CD8-positive, alpha-beta memory T cell (primary cell): Measurements from ENCODE around the gene ST8SIA5. TPM values are rescaled to one million over a fixed set of nuclear protein-coding genes. Genes with fewer than 3 reads are reported as not detected.

Experiments used
- CTCF ChIA-PET: fragments of 350-600 bp; sonication (Branson Sonifier 250); formaldehyde crosslinking; loops from one replicate; lab custom pipeline; 2021; ENCODE audit warnings: antibody characterized with exemption; lab: Charles Lee
- POLR2A ChIA-PET: fragments of 350-600 bp; sonication (Branson Sonifier 250); formaldehyde crosslinking; loops from one replicate; lab custom pipeline; 2021; ENCODE audit warnings: antibody characterized with exemption; lab: Charles Lee
- DNase-seq, 5 donors: peaks; one replicate each; pipeline versions ENCODE4 v3.0.0 to v3.0.0-alpha.2; 2020 to 2022; ENCODE audit warnings: mixed read lengths in 1 of 5
- H3K27ac ChIP-seq: one replicate; pipeline ENCODE4 v1.7.0; 2013; ENCODE audit warnings: low read depth, mild to moderate bottlenecking, low read length, moderate library complexity
- H3K27me3 ChIP-seq: 2 replicates; pipeline ENCODE4 v1.7.0; 2013; ENCODE audit warnings: low read length, mild to moderate bottlenecking; ENCODE audit not compliant: insufficient read depth, poor library complexity, severe bottlenecking
- H3K36me3 ChIP-seq: 2 replicates; pipeline ENCODE4 v1.7.0; 2013; ENCODE audit warnings: mild to moderate bottlenecking, low read length, moderate library complexity; ENCODE audit not compliant: insufficient read depth
- H3K4me1 ChIP-seq: 2 replicates; pipeline ENCODE4 v1.7.0; 2013; ENCODE audit warnings: mild to moderate bottlenecking, low read length, moderate library complexity; ENCODE audit not compliant: insufficient read depth
- H3K4me3 ChIP-seq: 2 replicates; pipeline ENCODE4 v1.7.0; 2013; ENCODE audit warnings: mild to moderate bottlenecking, low read length
- H3K9me3 ChIP-seq: 2 replicates; pipeline ENCODE4 v1.7.0; 2013; ENCODE audit warnings: mild to moderate bottlenecking, low read length
- H3K27ac Mint-ChIP-seq, 8 donors: one replicate each; pipeline ENCODE4 v1.8.0; 2020 to 2021; ENCODE audit warnings: mixed read lengths in 8 of 8, mild to moderate bottlenecking in 6 of 8, inconsistent platforms in 3 of 8, moderate library complexity in 3 of 8
- H3K27me3 Mint-ChIP-seq, 2 donors: one replicate each; pipeline ENCODE4 v1.8.0; 2020 to 2021; ENCODE audit warnings: mixed read lengths in 2 of 2, mild to moderate bottlenecking in 1 of 2, moderate library complexity in 1 of 2
- H3K36me3 Mint-ChIP-seq, 3 donors: one replicate each; pipeline ENCODE4 v1.8.0; 2020 to 2021; ENCODE audit warnings: mixed read lengths in 3 of 3, inconsistent platforms in 1 of 3, mild to moderate bottlenecking in 1 of 3
- H3K4me1 Mint-ChIP-seq, 3 donors: one replicate each; pipeline ENCODE4 v1.8.0; 2020 to 2021; ENCODE audit warnings: mixed read lengths in 3 of 3, inconsistent platforms in 1 of 3, mild to moderate bottlenecking in 1 of 3
- H3K4me3 Mint-ChIP-seq, 7 donors: one replicate each; pipeline ENCODE4 v1.8.0; 2020 to 2021; ENCODE audit warnings: mixed read lengths in 7 of 7, mild to moderate bottlenecking in 6 of 7, moderate library complexity in 4 of 7, inconsistent platforms in 2 of 7
- H3K9me3 Mint-ChIP-seq, 5 donors: one replicate each; pipeline ENCODE4 v1.8.0; 2020 to 2022; ENCODE audit warnings: mixed read lengths in 5 of 5, mild to moderate bottlenecking in 3 of 5, moderate library complexity in 2 of 5, inconsistent platforms in 1 of 5
- polyA plus RNA-seq: library from polyadenylated mRNA; unstranded; fragments of 300-500 nt; fragmentation: Illumina TruSeq; gene quantifications from one replicate; pipeline ENCODE4 v1.2.3, GENCODE V29; 2021
- total RNA-seq, 2 experiments: library from RNA; stranded (reverse); gene quantifications; one replicate each; pipeline ENCODE4 v1.2.3, GENCODE V29; 2021

The ST8SIA5 gene
- total and polyA plus RNA-seq, 3 experiments from 2014 or later: 0.23 TPM; not detected in 2

DNA sequence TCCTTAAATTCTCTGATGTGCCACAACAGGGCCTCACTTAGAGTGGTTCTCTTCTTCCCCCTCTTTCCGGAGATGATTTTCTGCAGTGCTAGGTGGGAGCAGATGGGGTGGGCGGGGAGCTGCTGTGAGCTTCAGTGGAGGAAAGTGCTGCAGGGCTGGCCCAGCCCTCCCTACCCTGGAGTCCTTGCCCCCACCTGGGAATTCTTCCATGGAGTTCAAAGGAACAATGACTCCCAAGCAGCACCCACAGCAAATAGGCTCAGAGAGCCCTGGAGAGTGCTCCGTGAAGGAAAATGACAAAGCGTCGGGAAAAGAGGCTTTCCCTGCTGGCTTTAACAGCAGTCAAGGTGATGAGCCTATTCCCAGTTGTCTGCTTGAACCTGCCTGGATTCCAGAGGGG is 128.6 kb downstream of the ST8SIA5 start:
- H3K36me3 Mint-ChIP-seq: peaks cover 0 to 3% (median 0%) of the 10 kb centered on the region in 3 donors

GRCh38 chr18:46627136-46627535 is 129.7 kb downstream of the ST8SIA5 start:
- DNase-seq: no peak
- Histone ChIP-seq H3K4me1 (peaks cover 20% of the 10 kb centered on the region), H3K27me3 (no peaks in the 10 kb centered on the region), H3K9me3 (no peaks in the 10 kb centered on the region), H3K36me3 (no peaks in the 10 kb centered on the region), H3K27ac (no peak overlapping the region), H3K4me3 (no peak overlapping the region)
- H3K9me3 Mint-ChIP-seq: no peaks in the 10 kb centered on the region
- H3K36me3 Mint-ChIP-seq: peaks cover 0 to 3% (median 0%) of the 10 kb centered on the region in 3 donors
- H3K27ac Mint-ChIP-seq: no peak overlapping the region
- ChIA-PET POLR2A (no interaction called here), CTCF (no interaction called here)
- peaks cover under 1 to 11% of the 10 kb centered on the region in 2 donors for H3K27me3 Mint-ChIP-seq
- peaks cover 27 to 29% (median 28%) of the 10 kb centered on the region in 3 donors for H3K4me1 Mint-ChIP-seq
- H3K4me3 Mint-ChIP-seq: no peak overlapping the region

More for the DNA sequence above, 128.6 kb downstream of the ST8SIA5 start:
- Mint-ChIP-seq H3K27me3 (peaks cover 6 to 14% of the 10 kb centered on the region in 2 donors), H3K27ac (no peak overlapping the region), H3K4me1 (peaks cover 20 to 24% (median 20%) of the 10 kb centered on the region in 3 donors), H3K9me3 (no peaks in the 10 kb centered on the region), H3K4me3 (no peak overlapping the region)
- Histone ChIP-seq H3K4me1 (peaks cover 16% of the 10 kb centered on the region), H3K27me3 (no peaks in the 10 kb centered on the region), H3K27ac (no peak overlapping the region), H3K9me3 (no peaks in the 10 kb centered on the region), H3K4me3 (no peak overlapping the region), H3K36me3 (no peaks in the 10 kb centered on the region)
- DNase-seq: no peak
- POLR2A ChIA-PET: no interaction called here
- CTCF ChIA-PET: no interaction called here

DNA sequence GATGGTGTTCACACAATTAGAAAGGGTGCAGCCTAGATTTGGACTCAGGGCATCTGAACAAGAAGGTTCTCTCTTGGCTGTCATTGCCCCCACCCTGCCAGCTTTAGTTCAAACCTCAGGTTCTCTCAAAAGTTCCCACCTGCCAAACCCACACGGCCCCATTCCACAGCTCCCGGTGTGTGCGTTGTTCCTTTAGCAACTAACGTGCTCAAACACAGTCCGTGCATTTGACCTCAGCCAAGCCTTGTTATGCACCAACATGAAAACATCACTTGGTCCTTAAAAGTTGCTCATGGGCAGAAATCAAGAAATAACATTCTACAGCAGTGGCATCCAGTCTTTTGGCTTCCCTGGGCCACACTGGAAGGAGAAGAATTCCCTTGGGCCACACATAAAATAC is 131.8 kb downstream of the ST8SIA5 start:
- Histone ChIP-seq H3K4me3 (no peak overlapping the region), H3K9me3 (no peaks in the 10 kb centered on the region), H3K27ac (no peak overlapping the region), H3K4me1 (peaks cover 25% of the 10 kb centered on the region), H3K36me3 (no peaks in the 10 kb centered on the region), H3K27me3 (no peaks in the 10 kb centered on the region)
- Mint-ChIP-seq H3K27ac (peak overlapping the region in 4 of 8 donors; percentile 21 to 85 (median 72)), H3K4me1 (peaks cover 38 to 42% (median 40%) of the 10 kb centered on the region in 3 donors), H3K36me3 (peaks cover 0 to 3% (median 0%) of the 10 kb centered on the region in 3 donors), H3K4me3 (peak overlapping the region in 1 of 7 donors; percentile 69), H3K27me3 (peaks cover 1 to 7% of the 10 kb centered on the region in 2 donors), H3K9me3 (no peaks in the 10 kb centered on the region)
- no peak for DNase-seq
- ChIA-PET POLR2A (no interaction called here), CTCF (interaction anchor here (1.0 to 1.5 kb wide), 3 partner anchors 33 to 452 kb away, joined by 3 to 4 read pairs (median 3); a partner anchor contains a TSS)

DNA sequence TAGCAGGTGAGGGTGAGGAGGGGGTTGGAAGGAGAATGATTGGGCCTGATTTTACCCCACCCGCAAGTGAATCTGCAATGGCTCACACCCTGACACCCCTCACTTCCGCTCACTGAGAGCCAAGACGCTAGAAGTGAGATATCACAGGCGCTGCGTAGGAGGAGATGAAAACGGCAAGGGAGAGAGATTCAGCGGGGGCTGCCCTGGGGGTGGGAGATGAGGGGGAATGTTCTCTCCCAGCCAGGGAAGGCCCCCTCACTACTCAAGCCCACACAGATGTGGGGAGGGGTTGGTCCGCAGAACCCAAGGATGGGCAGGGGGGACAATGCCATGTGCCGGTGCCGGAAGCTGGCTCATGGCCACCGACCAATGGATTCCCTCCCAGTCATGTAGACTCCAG is 132.7 kb downstream of the ST8SIA5 start:
- peak in 2 of 5 donors; percentile 14 to 51 for DNase-seq
- Mint-ChIP-seq H3K4me1 (peaks cover 37 to 38% (median 38%) of the 10 kb centered on the region in 3 donors), H3K27me3 (peaks cover 3 to 10% of the 10 kb centered on the region in 2 donors), H3K27ac (peak overlapping the region in 7 of 8 donors; percentile 46 to 95 (median 84)), H3K9me3 (no peaks in the 10 kb centered on the region), H3K4me3 (peak overlapping the region in 6 of 7 donors; percentile 61 to 83 (median 67)), H3K36me3 (peaks cover 0 to 3% (median 0%) of the 10 kb centered on the region in 3 donors)
- Histone ChIP-seq H3K4me1 (peaks cover 25% of the 10 kb centered on the region), H3K9me3 (no peaks in the 10 kb centered on the region), H3K27ac (no peak overlapping the region), H3K27me3 (no peaks in the 10 kb centered on the region), H3K36me3 (no peaks in the 10 kb centered on the region), H3K4me3 (peak overlapping the region; percentile 24)
- POLR2A ChIA-PET: no interaction called here
- CTCF ChIA-PET: interaction anchor here (1.6 to 2.0 kb wide), 2 partner anchors 34 to 451 kb away, joined by 9 to 16 read pairs; a partner anchor contains a TSS

GRCh38 chr18:46623541-46623940 is 133.3 kb downstream of the ST8SIA5 start:
- Mint-ChIP-seq H3K4me1 (peaks cover 37 to 38% (median 38%) of the 10 kb centered on the region in 3 donors), H3K4me3 (peak overlapping the region in 6 of 7 donors; percentile 61 to 83 (median 67)), H3K27me3 (peaks cover 4 to 10% of the 10 kb centered on the region in 2 donors), H3K36me3 (peaks cover 0 to 3% (median 0%) of the 10 kb centered on the region in 3 donors), H3K9me3 (no peaks in the 10 kb centered on the region), H3K27ac (peak overlapping the region in 6 of 8 donors; percentile 46 to 92 (median 80))
- H3K36me3 ChIP-seq: no peaks in the 10 kb centered on the region
- no peaks in the 10 kb centered on the region for H3K27me3 ChIP-seq
- ChIA-PET CTCF (interaction anchor here (0.7 to 2.0 kb wide), 3 partner anchors 34 to 473 kb away, joined by 3 to 16 read pairs (median 9); a partner anchor contains a TSS), POLR2A (interaction anchor here (1.2 kb wide), 1 partner anchor 450 kb away, joined by 3 read pairs; a partner anchor contains a TSS)
- no peak overlapping the region for H3K27ac ChIP-seq
- H3K4me1 ChIP-seq: peaks cover 25% of the 10 kb centered on the region
- no peaks in the 10 kb centered on the region for H3K9me3 ChIP-seq
- peak overlapping the region; percentile 24 for H3K4me3 ChIP-seq
- DNase-seq: peak in 2 of 5 donors; percentile 19 to 20

GRCh38 chr18:46622999-46623398 is 133.9 kb downstream of the ST8SIA5 start:
- ChIA-PET POLR2A (interaction anchor here (1.2 kb wide), 1 partner anchor 449 kb away, joined by 3 read pairs; a partner anchor contains a TSS), CTCF (interaction anchor here (0.7 to 2.0 kb wide), 3 partner anchors 35 to 473 kb away, joined by 3 to 16 read pairs (median 9); a partner anchor contains a TSS)
- peaks cover 25% of the 10 kb centered on the region for H3K4me1 ChIP-seq
- no peak overlapping the region for H3K27ac ChIP-seq
- H3K9me3 ChIP-seq: no peaks in the 10 kb centered on the region
- peaks cover 0 to 3% (median 0%) of the 10 kb centered on the region in 3 donors for H3K36me3 Mint-ChIP-seq
- H3K27me3 ChIP-seq: no peaks in the 10 kb centered on the region
- peaks cover 4 to 10% of the 10 kb centered on the region in 2 donors for H3K27me3 Mint-ChIP-seq
- no peak for DNase-seq
- H3K27ac Mint-ChIP-seq: peak overlapping the region in 6 of 8 donors; percentile 3 to 92 (median 52)
- H3K4me3 ChIP-seq: peak overlapping the region; percentile 24
- peaks cover 37 to 38% (median 38%) of the 10 kb centered on the region in 3 donors for H3K4me1 Mint-ChIP-seq
- peak overlapping the region in 2 of 7 donors; percentile 61 to 71 for H3K4me3 Mint-ChIP-seq
- no peaks in the 10 kb centered on the region for H3K36me3 ChIP-seq
- no peaks in the 10 kb centered on the region for H3K9me3 Mint-ChIP-seq

DNA sequence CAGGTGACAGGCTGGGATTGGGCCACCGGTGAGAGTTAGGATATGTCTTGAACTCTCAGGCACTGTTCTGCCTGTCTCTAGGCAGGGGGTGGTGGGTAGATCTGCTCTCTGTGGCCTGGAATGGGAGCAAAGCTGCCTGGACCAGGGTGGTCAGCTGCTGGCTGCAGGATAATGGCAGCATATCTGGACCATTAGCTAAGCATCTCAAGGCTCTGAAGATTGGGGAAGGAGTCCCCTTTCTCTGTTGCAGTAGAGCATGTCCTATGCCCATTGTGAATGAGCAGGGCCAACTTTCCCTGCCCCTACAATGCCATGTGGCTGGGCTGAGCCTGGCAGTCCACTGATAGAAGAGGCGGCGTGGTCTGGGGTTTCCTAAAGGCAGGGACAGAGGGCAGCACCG is 134.4 kb downstream of the ST8SIA5 start:
- ChIA-PET POLR2A (interaction anchor here (1.2 kb wide), 1 partner anchor 449 kb away, joined by 3 read pairs; a partner anchor contains a TSS), CTCF (interaction anchor here (2.0 to 2.2 kb wide), 2 partner anchors 35 to 449 kb away, joined by 7 to 9 read pairs; a partner anchor contains a TSS)
- H3K27me3 ChIP-seq: no peaks in the 10 kb centered on the region
- no peaks in the 10 kb centered on the region for H3K9me3 ChIP-seq
- H3K27ac ChIP-seq: no peak overlapping the region
- peak overlapping the region in 3 of 8 donors; percentile 10 to 67 (median 29) for H3K27ac Mint-ChIP-seq
- peaks cover 0 to 3% (median 0%) of the 10 kb centered on the region in 3 donors for H3K36me3 Mint-ChIP-seq
- no peaks in the 10 kb centered on the region for H3K9me3 Mint-ChIP-seq
- no peak for DNase-seq
- H3K4me1 ChIP-seq: peaks cover 25% of the 10 kb centered on the region
- H3K4me3 Mint-ChIP-seq: no peak overlapping the region
- H3K36me3 ChIP-seq: no peaks in the 10 kb centered on the region
- H3K27me3 Mint-ChIP-seq: peaks cover 4 to 10% of the 10 kb centered on the region in 2 donors
- H3K4me1 Mint-ChIP-seq: peaks cover 37 to 38% (median 38%) of the 10 kb centered on the region in 3 donors
- no peak overlapping the region for H3K4me3 ChIP-seq

DNA sequence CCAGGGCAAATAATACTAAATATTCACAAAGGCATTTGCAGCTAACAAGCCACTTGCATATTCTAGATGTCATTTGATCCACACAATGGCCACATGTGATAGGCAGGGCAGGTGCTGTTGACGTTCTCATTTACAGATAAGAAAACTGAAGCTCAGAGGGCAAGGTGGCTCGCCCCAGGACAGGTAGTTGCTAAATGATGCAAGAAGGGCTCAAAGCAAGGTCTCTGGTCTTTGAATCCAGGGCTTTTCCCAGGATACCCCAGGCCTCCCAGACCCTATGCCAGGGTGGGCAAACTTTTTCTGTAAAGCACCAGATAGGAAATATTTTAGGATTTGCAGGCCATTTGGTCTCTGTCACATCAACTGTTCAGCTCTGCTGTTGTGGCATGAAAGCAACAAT is 135.0 kb downstream of the ST8SIA5 start:
- Mint-ChIP-seq H3K9me3 (no peaks in the 10 kb centered on the region), H3K27ac (peak overlapping the region in 7 of 8 donors; percentile 27 to 89 (median 76)), H3K4me1 (peaks cover 37 to 38% (median 38%) of the 10 kb centered on the region in 3 donors), H3K27me3 (peaks cover 4 to 8% of the 10 kb centered on the region in 2 donors), H3K36me3 (peaks cover 0 to 3% (median 0%) of the 10 kb centered on the region in 3 donors), H3K4me3 (peak overlapping the region in 1 of 7 donors; percentile 39)
- Histone ChIP-seq H3K4me3 (no peak overlapping the region), H3K27ac (no peak overlapping the region), H3K27me3 (no peaks in the 10 kb centered on the region), H3K9me3 (no peaks in the 10 kb centered on the region), H3K36me3 (no peaks in the 10 kb centered on the region), H3K4me1 (peaks cover 25% of the 10 kb centered on the region)
- ChIA-PET CTCF (interaction anchor here (1.1 to 2.2 kb wide), 3 partner anchors 36 to 449 kb away, joined by 3 to 7 read pairs (median 6); partner anchors contain the start of gene LOXHD1), POLR2A (no interaction called here)
- DNase-seq: no peak
